ENCODE measurements around the gene ZC3H7B.
"Not testable (repeated sequence)": the region's sequence is repeated elsewhere in the genome, so short reads cannot be mapped to it uniquely, and the experiment has no call there.

Gene ZC3H7B

DNA sequence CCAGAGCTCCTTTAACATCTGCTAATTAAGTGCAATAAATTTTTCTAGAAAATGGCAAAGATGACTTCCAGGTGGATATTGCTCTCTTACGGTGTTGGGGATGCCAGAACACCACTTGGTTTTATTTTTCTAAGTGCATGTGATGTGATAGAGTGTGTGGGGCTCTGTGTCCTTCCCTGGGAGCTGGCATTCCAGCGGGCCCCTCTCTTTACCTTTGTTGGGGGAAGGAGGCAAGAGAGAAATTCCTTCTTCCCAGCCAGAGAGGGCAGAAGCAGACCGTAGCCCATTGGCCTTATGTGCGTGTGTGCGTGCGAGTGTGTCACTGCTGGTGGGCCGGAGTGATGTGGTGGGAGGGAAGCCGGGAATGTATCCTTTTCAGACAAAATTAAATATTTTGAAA lies 97.6 kb downstream of the ZC3H7B start:
- TF ChIP-seq EZH2phosphoT487 (IDR thresholded peaks at IDR 0.05; ENCODE audit: borderline replicate concordance) = no peak
- TF ChIP-seq, protein P1, sequence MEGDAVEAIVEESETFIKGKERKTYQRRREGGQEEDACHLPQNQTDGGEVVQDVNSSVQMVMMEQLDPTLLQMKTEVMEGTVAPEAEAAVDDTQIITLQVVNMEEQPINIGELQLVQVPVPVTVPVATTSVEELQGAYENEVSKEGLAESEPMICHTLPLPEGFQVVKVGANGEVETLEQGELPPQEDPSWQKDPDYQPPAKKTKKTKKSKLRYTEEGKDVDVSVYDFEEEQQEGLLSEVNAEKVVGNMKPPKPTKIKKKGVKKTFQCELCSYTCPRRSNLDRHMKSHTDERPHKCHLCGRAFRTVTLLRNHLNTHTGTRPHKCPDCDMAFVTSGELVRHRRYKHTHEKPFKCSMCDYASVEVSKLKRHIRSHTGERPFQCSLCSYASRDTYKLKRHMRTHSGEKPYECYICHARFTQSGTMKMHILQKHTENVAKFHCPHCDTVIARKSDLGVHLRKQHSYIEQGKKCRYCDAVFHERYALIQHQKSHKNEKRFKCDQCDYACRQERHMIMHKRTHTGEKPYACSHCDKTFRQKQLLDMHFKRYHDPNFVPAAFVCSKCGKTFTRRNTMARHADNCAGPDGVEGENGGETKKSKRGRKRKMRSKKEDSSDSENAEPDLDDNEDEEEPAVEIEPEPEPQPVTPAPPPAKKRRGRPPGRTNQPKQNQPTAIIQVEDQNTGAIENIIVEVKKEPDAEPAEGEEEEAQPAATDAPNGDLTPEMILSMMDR (conservative IDR thresholded peaks at IDR 0.05; ENCODE audit: low read length) = no peak
- no peaks in the 10 kb centered on the region for H3K4me1 ChIP-seq (ENCODE audit: insufficient read depth, low read length, poor library complexity, severe bottlenecking)
- no peak overlapping the region for H3K4me2 ChIP-seq (ENCODE audit: low read depth, low read length, poor library complexity, severe bottlenecking)
- no peaks in the 10 kb centered on the region for H3K9me2 ChIP-seq (replicated peaks; ENCODE audit: low read depth, low read length)
- H3K9me3 ChIP-seq (ENCODE audit: insufficient read depth, low read depth, low read length) = no peaks in the 10 kb centered on the region
- no peak overlapping the region for H3K4me3 ChIP-seq (ENCODE audit: low read length, poor library complexity, severe bottlenecking)
- no peaks in the 10 kb centered on the region for H4K20me1 ChIP-seq (ENCODE audit: insufficient read depth, low read length, poor library complexity, severe bottlenecking)
- H3F3A ChIP-seq (ENCODE audit: low read depth) = no peaks in the 10 kb centered on the region
- H3K36me3 ChIP-seq (ENCODE audit: insufficient read depth, low read length) = no peaks in the 10 kb centered on the region
- no peaks in the 10 kb centered on the region for H3K27me3 ChIP-seq (ENCODE audit: insufficient read depth, low read length, poor library complexity, severe bottlenecking)
- no peaks in the 10 kb centered on the region for H3K79me2 ChIP-seq (ENCODE audit: insufficient read depth, low read length)
- no peak overlapping the region for H2AFZ ChIP-seq (ENCODE audit: low read length)
- no peak overlapping the region for H3K9ac ChIP-seq (ENCODE audit: low read depth, low read length, poor library complexity, severe bottlenecking)

DNA sequence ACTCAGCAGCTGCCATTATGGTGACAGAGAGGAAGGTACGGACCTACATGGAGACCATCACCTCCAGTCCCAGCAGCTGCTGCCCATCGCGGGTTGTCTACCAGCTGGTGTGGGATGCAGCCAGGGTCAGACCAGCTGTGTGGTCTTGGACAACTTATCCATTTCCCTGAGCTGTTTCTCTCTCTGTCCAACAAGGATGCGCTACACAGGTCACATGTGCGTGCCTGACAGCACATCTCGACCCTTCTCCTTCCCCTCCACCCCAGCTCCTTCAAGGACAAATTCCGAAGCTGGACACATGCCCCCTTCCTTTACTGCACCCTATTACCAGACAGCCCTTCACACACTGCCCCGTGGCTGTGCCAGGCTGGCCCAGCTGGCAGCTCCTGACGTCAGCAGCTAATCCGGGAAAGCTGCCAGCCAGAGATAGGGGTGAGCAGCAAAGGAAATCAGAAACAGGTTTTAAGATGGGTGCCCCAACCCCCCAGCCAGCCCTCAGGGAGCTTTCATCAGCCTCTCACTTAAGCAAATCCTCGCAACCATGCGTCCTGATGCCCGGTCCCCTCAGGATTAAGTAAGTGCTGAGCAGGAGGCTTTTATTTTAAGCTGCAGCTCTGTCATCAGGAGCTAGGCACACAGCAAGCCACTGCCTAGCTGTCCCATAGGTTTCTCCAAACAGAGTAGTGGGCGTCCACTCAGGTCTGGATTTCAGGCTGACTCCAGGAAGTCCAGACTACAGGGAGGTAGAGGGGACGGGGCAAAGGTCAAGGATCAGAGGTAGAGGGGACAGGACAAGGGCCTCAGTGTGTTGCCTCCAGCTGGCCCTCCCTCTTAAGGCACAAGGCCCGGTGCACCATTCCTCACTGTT lies 100.7 kb downstream of the ZC3H7B start:
- Histone ChIP-seq H3K9ac (ENCODE audit: low read depth, low read length, poor library complexity, severe bottlenecking) (no peak overlapping the region), H3K4me3 (ENCODE audit: low read length, poor library complexity, severe bottlenecking) (no peak overlapping the region), H3K79me2 (ENCODE audit: insufficient read depth, low read length) (no peaks in the 10 kb centered on the region), H3K36me3 (ENCODE audit: insufficient read depth, low read length) (no peaks in the 10 kb centered on the region), H3F3A (ENCODE audit: low read depth) (no peaks in the 10 kb centered on the region), H2AFZ (ENCODE audit: low read length) (no peak overlapping the region), H4K20me1 (ENCODE audit: insufficient read depth, low read length, poor library complexity, severe bottlenecking) (no peaks in the 10 kb centered on the region), H3K9me3 (ENCODE audit: insufficient read depth, low read depth, low read length) (no peaks in the 10 kb centered on the region), H3K27me3 (ENCODE audit: insufficient read depth, low read length, poor library complexity, severe bottlenecking) (no peaks in the 10 kb centered on the region), H3K9me2 (replicated peaks; ENCODE audit: low read depth, low read length) (no peaks in the 10 kb centered on the region), H3K4me2 (ENCODE audit: low read depth, low read length, poor library complexity, severe bottlenecking) (no peak overlapping the region), H3K4me1 (ENCODE audit: insufficient read depth, low read length, poor library complexity, severe bottlenecking) (peaks cover 4% of the 10 kb centered on the region)
- TF ChIP-seq EZH2phosphoT487 (IDR thresholded peaks at IDR 0.05; ENCODE audit: borderline replicate concordance) = no peak
- TF ChIP-seq, protein P1 (conservative IDR thresholded peaks at IDR 0.05; ENCODE audit: low read length) = no peak

DNA sequence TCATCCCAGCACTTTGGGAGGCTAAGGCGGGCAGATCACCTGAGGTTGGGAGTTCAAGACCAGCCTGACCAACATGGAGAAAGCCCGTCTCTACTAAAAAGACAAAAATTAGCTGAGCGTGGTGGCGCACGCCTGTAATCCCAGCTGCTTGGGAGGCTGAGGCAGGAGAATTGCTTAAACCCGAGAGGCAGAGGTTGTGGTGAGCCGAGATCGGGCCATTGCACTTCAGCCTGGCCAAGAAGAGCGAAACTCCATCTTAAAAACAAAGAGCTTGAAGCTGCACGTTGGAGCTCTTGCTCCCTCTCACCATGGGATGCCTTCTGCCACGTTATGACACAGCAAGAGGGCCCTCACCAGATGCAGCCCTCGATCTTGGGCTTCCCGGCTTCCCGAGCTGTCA lies 101.5 kb downstream of the ZC3H7B start:
- not testable (repeated sequence) for H3K9me3 ChIP-seq (ENCODE audit: insufficient read depth, low read depth, low read length); H3K4me1 ChIP-seq (ENCODE audit: insufficient read depth, low read length, poor library complexity, severe bottlenecking); H3K9me2 ChIP-seq (replicated peaks; ENCODE audit: low read depth, low read length); H3K4me3 ChIP-seq (ENCODE audit: low read length, poor library complexity, severe bottlenecking); H2AFZ ChIP-seq (ENCODE audit: low read length); H3K4me2 ChIP-seq (ENCODE audit: low read depth, low read length, poor library complexity, severe bottlenecking); H4K20me1 ChIP-seq (ENCODE audit: insufficient read depth, low read length, poor library complexity, severe bottlenecking); H3K9ac ChIP-seq (ENCODE audit: low read depth, low read length, poor library complexity, severe bottlenecking); H3K27me3 ChIP-seq (ENCODE audit: insufficient read depth, low read length, poor library complexity, severe bottlenecking); H3K36me3 ChIP-seq (ENCODE audit: insufficient read depth, low read length); H3F3A ChIP-seq (ENCODE audit: low read depth); H3K79me2 ChIP-seq (ENCODE audit: insufficient read depth, low read length)
